ENCODE data around the gene UBE2K.

Gene UBE2K

DNA sequence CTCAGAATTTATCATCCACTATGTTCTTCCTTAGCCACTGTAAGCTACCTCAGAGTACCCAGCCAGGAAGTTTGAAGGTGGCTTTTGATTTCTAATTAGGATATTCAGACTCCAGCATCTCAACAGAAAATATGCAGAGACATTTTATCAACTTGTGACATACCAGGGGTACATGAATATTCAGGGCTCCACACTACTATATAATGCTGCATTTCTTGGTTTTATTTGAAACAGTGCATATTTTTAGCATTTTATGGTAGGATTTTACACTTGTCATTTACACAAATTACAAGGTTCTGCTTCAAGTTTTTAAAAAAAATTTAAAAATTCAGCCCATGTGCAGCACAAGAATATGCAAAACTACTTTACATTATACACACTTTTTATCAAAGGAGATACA is 124.7 kb downstream of the UBE2K start:
- no peak overlapping the region for H3K27ac ChIP-seq
- no peaks in the 10 kb centered on the region for H3K4me1 ChIP-seq (ENCODE audit: low read depth, poor library complexity, severe bottlenecking)
- H3K36me3 ChIP-seq (ENCODE audit: insufficient read depth): no peaks in the 10 kb centered on the region
- H3K27me3 ChIP-seq (ENCODE audit: insufficient read depth, low read depth): no peaks in the 10 kb centered on the region
- H2AFZ ChIP-seq (ENCODE audit: low read depth): no peak overlapping the region
- H3K4me2 ChIP-seq: no peak overlapping the region
- no peak for TF ChIP-seq CTCF (conservative IDR thresholded peaks at IDR 0.05; ENCODE audit: low read depth, low read length)
- no peaks in the 10 kb centered on the region for H4K20me1 ChIP-seq (ENCODE audit: insufficient read depth)
- no peaks in the 10 kb centered on the region for H3K79me2 ChIP-seq (ENCODE audit: insufficient read depth, low read depth)
- no peak overlapping the region for H3K9ac ChIP-seq
- H3K4me3 ChIP-seq (IDR thresholded peaks at IDR 0.05; ENCODE audit: insufficient read depth, low read depth, low read length): no peak overlapping the region

GRCh38 chr4:39823191-39823590 is 125.3 kb downstream of the UBE2K start:
- no peak overlapping the region for H3K4me3 ChIP-seq (IDR thresholded peaks at IDR 0.05; ENCODE audit: insufficient read depth, low read depth, low read length)
- H3K36me3 ChIP-seq (ENCODE audit: insufficient read depth): no peaks in the 10 kb centered on the region
- H3K4me1 ChIP-seq (ENCODE audit: low read depth, poor library complexity, severe bottlenecking): no peaks in the 10 kb centered on the region
- H4K20me1 ChIP-seq (ENCODE audit: insufficient read depth): no peaks in the 10 kb centered on the region
- no peak overlapping the region for H3K4me2 ChIP-seq
- no peak for TF ChIP-seq CTCF (conservative IDR thresholded peaks at IDR 0.05; ENCODE audit: low read depth, low read length)
- H3K79me2 ChIP-seq (ENCODE audit: insufficient read depth, low read depth): no peaks in the 10 kb centered on the region
- H2AFZ ChIP-seq (ENCODE audit: low read depth): no peak overlapping the region
- no peak overlapping the region for H3K9ac ChIP-seq
- no peaks in the 10 kb centered on the region for H3K27me3 ChIP-seq (ENCODE audit: insufficient read depth, low read depth)
- no peak overlapping the region for H3K27ac ChIP-seq

DNA sequence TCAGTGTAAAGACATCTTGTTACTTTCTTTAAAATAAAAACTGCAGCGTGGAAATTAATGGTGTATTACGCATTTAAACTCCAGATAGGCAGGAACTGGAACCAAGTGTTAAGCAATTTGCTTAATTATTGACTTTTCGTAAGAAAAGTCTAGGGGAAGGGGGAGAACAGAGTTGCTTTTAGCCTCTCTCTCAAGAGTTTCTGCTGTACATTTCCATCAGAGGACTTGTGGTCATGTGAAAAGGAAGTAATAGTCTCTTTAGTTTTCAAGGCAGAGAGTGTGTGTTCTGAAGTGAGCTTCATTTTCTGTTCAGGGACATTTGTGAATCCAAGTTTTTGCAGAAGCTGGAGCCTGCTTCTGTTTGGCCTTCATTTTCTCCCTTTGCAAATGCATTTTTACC is 127.2 kb downstream of the UBE2K start:
- no peaks in the 10 kb centered on the region for H3K36me3 ChIP-seq (ENCODE audit: insufficient read depth)
- no peak overlapping the region for H3K27ac ChIP-seq

GRCh38 chr4:39825741-39826231 is 127.8 kb downstream of the UBE2K start:
- Histone ChIP-seq H3K27me3 (ENCODE audit: insufficient read depth, low read depth) (no peaks in the 10 kb centered on the region), H4K20me1 (ENCODE audit: insufficient read depth) (no peaks in the 10 kb centered on the region), H3K36me3 (ENCODE audit: insufficient read depth) (no peaks in the 10 kb centered on the region)

More for the DNA sequence above, 127.2 kb downstream of the UBE2K start:
- Histone ChIP-seq H3K4me2 (no peak overlapping the region), H2AFZ (ENCODE audit: low read depth) (no peak overlapping the region), H3K27me3 (ENCODE audit: insufficient read depth, low read depth) (no peaks in the 10 kb centered on the region), H4K20me1 (ENCODE audit: insufficient read depth) (no peaks in the 10 kb centered on the region), H3K79me2 (ENCODE audit: insufficient read depth, low read depth) (no peaks in the 10 kb centered on the region), H3K4me1 (ENCODE audit: low read depth, poor library complexity, severe bottlenecking) (no peaks in the 10 kb centered on the region), H3K9ac (no peak overlapping the region), H3K4me3 (IDR thresholded peaks at IDR 0.05; ENCODE audit: insufficient read depth, low read depth, low read length) (no peak overlapping the region)
- TF ChIP-seq CTCF (conservative IDR thresholded peaks at IDR 0.05; ENCODE audit: low read depth, low read length): no peak

More at GRCh38 chr4:39825741-39826231, 127.8 kb downstream of the UBE2K start:
- Histone ChIP-seq H3K4me3 (IDR thresholded peaks at IDR 0.05; ENCODE audit: insufficient read depth, low read depth, low read length) (no peak overlapping the region), H3K4me1 (ENCODE audit: low read depth, poor library complexity, severe bottlenecking) (no peaks in the 10 kb centered on the region), H3K4me2 (no peak overlapping the region), H2AFZ (ENCODE audit: low read depth) (no peak overlapping the region), H3K9ac (no peak overlapping the region), H3K79me2 (ENCODE audit: insufficient read depth, low read depth) (no peaks in the 10 kb centered on the region), H3K27ac (no peak overlapping the region)
- no peak for TF ChIP-seq CTCF (conservative IDR thresholded peaks at IDR 0.05; ENCODE audit: low read depth, low read length)

Data from KMS-11 (cell line).